Smooth muscle cell (in vitro differentiated cells): ENCODE measurements around the gene FSD1. TPM values are rescaled to one million over a fixed set of nuclear protein-coding genes. Genes with fewer than 3 reads are reported as not detected.

Experiments used
- DNase-seq: peaks from one replicate; lab custom pipeline; 2025; ENCODE audit not compliant: unreplicated experiment; lab: John Stamatoyannopoulos, UW
- H2AFZ ChIP-seq: fragments of 200-600 bp; sonication (generic); 2 replicates; pipeline ENCODE4 v1.6.0; 2016; ENCODE audit warnings: antibody characterized with exemption, low read depth, mild to moderate bottlenecking
- H3F3A ChIP-seq: fragments of 200-600 bp; sonication (generic); 2 replicates; pipeline ENCODE4 v1.6.0; 2017; ENCODE audit warnings: antibody characterized with exemption, low read depth
- H3K27ac ChIP-seq: fragments of 200-600 bp; sonication (generic); 2 replicates; pipeline ENCODE4 v1.5.1; 2016; ENCODE audit warnings: low read depth, mild to moderate bottlenecking
- H3K27me3 ChIP-seq: fragments of 200-600 bp; sonication (generic); 2 replicates; pipeline ENCODE4 v1.6.1; 2016; ENCODE audit warnings: low read depth, mild to moderate bottlenecking
- H3K36me3 ChIP-seq: fragments of 200-600 bp; sonication (generic); 2 replicates; pipeline ENCODE4 v1.5.1; 2016; ENCODE audit warnings: low read depth
- H3K4me1 ChIP-seq: fragments of 200-600 bp; sonication (generic); 2 replicates; pipeline ENCODE4 v1.5.1; 2016; ENCODE audit warnings: low read depth
- H3K4me2 ChIP-seq: fragments of 200-600 bp; sonication (generic); 2 replicates; pipeline ENCODE4 v1.6.0; 2016; ENCODE audit warnings: mild to moderate bottlenecking
- H3K4me3 ChIP-seq: fragments of 200-600 bp; sonication (generic); 2 replicates; pipeline ENCODE4 v1.5.1; 2016; ENCODE audit warnings: mild to moderate bottlenecking
- H3K79me2 ChIP-seq: fragments of 200-600 bp; sonication (generic); 2 replicates; pipeline ENCODE4 v1.6.0; 2016; ENCODE audit warnings: low read depth, mild to moderate bottlenecking
- H3K9ac ChIP-seq: fragments of 200-600 bp; sonication (generic); 2 replicates; pipeline ENCODE4 v1.6.0; 2016; ENCODE audit warnings: low read depth
- H3K9me3 ChIP-seq: fragments of 200-600 bp; sonication (generic); replicated peaks from 2 replicates; pipeline ENCODE4 v1.5.1; 2016; ENCODE audit warnings: low read depth
- H4K20me1 ChIP-seq: fragments of 200-600 bp; sonication (generic); 2 replicates; pipeline ENCODE4 v1.6.0; 2016; ENCODE audit warnings: low read depth
- WGBS: methylation state at CpG from one replicate; pipeline ENCODE4 v1.1.7; 2016; ENCODE audit warnings: low lambda C conversion rate; 5-methylcytosine and 5-hydroxymethylcytosine counted together
- polyA plus RNA-seq: library from polyadenylated mRNA; unstranded; fragments of >200 nt; fragmentation: Nextera tagmentation; extraction: Ambion mirVana; gene quantifications from 2 replicates; pipeline ENCODE4 v1.2.1, GENCODE V29; 2016
- total RNA-seq: library from RNA; depleted of rRNA; stranded (reverse); fragments of >200 nt; gene quantifications from 2 replicates; pipeline ENCODE4 v1.2.3, GENCODE V29; 2014
- TF ChIP-seq, protein P1 (sequence below): fragments of 200-600 bp; sonication (generic); IDR thresholded peaks from 2 replicates; pipeline ENCODE4 v1.5.1; 2017; ENCODE audit warnings: borderline replicate concordance, mild to moderate bottlenecking, antibody characterized with exemption; ENCODE audit not compliant: insufficient read depth, poor library complexity, severe bottlenecking

Gene FSD1
- total and polyA plus RNA-seq, 2 experiments from 2014 or later = 9.9 to 16.5 TPM

DNA sequence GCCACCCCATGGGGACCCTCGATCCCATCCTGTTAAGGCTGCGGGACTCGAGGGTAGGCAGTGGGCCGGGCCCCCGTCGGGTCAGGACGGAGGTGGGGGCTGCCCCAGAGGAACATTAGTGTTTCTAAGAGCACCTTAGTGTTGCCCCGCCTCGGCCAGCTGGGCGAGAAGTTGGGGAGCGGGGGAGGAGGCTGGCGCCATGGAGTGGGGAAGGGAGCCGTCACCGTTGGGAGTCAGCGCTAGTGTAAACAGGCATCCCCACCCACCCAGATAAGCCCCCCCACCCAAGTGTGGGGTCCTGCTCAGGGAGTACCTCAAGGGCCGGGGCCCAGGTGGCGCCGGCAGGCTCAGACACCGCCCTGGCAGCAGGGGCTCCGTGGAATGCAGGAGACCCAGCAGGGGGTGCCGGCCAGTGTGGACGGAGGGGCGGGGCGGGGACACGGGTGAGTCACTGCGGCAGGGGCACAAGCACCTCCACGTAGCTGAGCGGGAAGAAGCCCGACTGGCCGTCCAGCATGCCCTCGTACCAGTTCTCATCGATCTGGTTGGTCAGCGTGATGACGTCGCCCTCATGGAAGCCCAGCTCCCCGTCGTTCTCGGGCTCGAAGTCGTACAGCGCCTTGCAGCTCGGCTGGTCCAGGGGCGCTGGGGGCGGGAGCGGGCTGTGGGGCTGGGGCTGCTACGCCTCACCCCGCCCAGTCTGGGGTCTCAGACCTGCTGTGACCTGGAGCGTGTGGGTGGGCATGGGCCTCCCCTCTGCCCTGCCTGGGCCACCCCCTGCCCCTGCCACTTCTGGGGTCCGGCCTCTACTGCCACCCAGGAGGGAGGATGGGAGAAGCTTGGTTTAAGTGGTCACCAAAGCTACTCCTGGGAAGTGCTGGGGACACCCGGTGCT, 57.0 kb downstream of the FSD1 start:
- WGBS = 84% methylated on average over 27 of the region's 50 CpGs
- Histone ChIP-seq H3K36me3 (no peaks in the 10 kb centered on the region), H3K27ac (no peak overlapping the region), H3K4me2 (no peak overlapping the region), H3K9me3 (no peaks in the 10 kb centered on the region), H3K4me1 (no peaks in the 10 kb centered on the region), H3K79me2 (peaks cover under 1% of the 10 kb centered on the region), H4K20me1 (peaks cover 45% of the 10 kb centered on the region), H2AFZ (no peak overlapping the region), H3F3A (peaks cover 2% of the 10 kb centered on the region), H3K27me3 (no peaks in the 10 kb centered on the region), H3K4me3 (no peak overlapping the region), H3K9ac (no peak overlapping the region)
- TF ChIP-seq, protein P1, sequence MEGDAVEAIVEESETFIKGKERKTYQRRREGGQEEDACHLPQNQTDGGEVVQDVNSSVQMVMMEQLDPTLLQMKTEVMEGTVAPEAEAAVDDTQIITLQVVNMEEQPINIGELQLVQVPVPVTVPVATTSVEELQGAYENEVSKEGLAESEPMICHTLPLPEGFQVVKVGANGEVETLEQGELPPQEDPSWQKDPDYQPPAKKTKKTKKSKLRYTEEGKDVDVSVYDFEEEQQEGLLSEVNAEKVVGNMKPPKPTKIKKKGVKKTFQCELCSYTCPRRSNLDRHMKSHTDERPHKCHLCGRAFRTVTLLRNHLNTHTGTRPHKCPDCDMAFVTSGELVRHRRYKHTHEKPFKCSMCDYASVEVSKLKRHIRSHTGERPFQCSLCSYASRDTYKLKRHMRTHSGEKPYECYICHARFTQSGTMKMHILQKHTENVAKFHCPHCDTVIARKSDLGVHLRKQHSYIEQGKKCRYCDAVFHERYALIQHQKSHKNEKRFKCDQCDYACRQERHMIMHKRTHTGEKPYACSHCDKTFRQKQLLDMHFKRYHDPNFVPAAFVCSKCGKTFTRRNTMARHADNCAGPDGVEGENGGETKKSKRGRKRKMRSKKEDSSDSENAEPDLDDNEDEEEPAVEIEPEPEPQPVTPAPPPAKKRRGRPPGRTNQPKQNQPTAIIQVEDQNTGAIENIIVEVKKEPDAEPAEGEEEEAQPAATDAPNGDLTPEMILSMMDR = no peak
- DNase-seq = no peak

DNA sequence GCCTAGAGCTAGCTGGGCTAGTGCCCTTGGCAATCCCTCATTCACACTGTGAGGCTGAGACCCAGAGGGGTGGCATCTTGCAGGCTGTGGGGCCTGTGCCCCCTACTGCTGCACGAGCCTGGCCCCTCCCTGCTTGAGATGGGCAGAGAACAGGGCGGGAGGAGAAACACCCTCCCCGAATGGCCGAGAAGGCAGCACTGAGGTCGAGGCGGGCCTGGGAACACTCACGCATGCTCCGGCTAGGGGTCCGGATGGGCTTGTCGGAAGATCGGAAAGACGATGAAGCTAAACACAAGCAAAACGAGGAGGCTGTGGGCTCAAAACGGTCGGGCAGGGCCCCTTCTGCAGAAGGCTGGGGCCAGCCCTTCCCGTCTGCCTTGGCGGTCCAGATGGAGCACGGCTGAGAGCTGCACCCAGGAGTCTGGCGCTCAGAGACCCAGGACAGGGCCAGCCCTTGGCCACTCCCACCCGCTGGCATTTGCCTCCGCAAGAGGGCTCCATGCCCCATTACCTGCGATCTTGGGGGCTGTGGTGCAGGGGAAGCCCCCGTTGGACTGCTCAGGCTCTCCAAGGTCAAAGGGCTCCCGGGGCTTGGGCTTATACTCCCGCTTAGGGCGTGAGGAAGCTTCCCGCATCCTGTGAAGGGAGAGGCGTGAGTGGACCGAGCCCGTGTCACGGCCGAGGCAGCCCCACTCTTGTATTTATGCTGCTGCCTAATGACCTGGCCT, 57.9 kb downstream of the FSD1 start:
- Histone ChIP-seq H3K4me2 (no peak overlapping the region), H3K4me3 (no peak overlapping the region), H3K4me1 (no peaks in the 10 kb centered on the region), H3K36me3 (no peaks in the 10 kb centered on the region), H4K20me1 (peaks cover 53% of the 10 kb centered on the region), H3K79me2 (peaks cover 9% of the 10 kb centered on the region), H3K9me3 (no peaks in the 10 kb centered on the region), H3K27me3 (no peaks in the 10 kb centered on the region), H3F3A (no peaks in the 10 kb centered on the region), H3K27ac (no peak overlapping the region), H2AFZ (no peak overlapping the region), H3K9ac (no peak overlapping the region)
- TF ChIP-seq, protein P1 = no peak
- DNase-seq = no peak
- WGBS = 90% methylated on average over 32 of the region's 32 CpGs

DNA sequence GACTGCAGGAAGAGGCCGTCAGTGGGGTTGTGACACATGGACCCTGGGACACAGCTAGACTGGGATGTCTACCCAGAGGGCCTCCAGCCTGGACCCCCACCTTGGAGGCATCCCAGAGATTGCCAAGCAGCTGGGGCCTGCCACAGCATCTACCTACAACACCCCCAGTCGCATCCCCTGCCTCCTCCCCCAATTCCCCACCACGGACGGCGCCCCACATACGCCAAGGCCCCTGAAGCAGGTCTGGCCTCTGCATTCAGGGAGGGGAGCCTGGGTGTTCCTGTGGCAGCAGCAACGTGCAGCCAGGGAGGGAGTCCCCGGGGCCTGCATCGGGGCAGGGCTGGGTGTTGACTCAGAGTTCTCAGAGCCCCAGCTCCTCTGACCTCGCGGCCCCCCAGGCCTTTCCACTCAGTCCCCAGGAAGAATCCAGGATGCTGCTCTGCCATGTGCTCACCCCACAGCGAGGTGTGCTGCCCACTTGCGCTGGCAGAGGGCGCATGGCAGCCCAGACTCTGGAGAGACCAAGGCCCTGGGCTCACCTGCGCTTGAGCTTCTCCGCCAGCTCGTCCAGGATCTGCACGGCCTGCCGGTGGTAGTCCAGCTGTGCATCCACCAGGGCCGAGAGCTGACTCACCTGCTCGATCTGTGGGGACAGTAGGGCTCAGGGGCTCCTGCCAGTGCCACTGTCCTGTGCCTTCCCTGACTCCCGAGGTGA, 58.6 kb downstream of the FSD1 start:
- Histone ChIP-seq H3K4me1 (no peaks in the 10 kb centered on the region), H3K27me3 (no peaks in the 10 kb centered on the region), H3K4me2 (no peak overlapping the region), H2AFZ (no peak overlapping the region), H3K9ac (no peak overlapping the region), H3F3A (no peaks in the 10 kb centered on the region), H4K20me1 (peaks cover 61% of the 10 kb centered on the region), H3K36me3 (no peaks in the 10 kb centered on the region), H3K4me3 (no peak overlapping the region), H3K79me2 (peaks cover 16% of the 10 kb centered on the region), H3K27ac (no peak overlapping the region), H3K9me3 (no peaks in the 10 kb centered on the region)
- WGBS = 95% methylated on average over 15 of the region's 22 CpGs
- DNase-seq = no peak
- TF ChIP-seq, protein P1 = no peak
